Activated T-helper 1 cell treated with Interleukin-2 at 50 U/mL for 16 hours (primary cell): ENCODE data around the gene USP47.

Source experiments
- DNase-seq: peaks from one replicate; pipeline ENCODE4 v3.0.0-alpha.2; 2020; ENCODE audit warnings: low read depth

USP47 gene

GRCh38 chr11:11937433-11937832, 95.7 kb downstream of the USP47 start:
- DNase-seq = no peak

- DNase-seq = no peak
Measured at GRCh38 chr11:11937957-11938356, 96.2 kb downstream of the USP47 start.

- no peak for DNase-seq
Measured at GRCh38 chr11:11940551-11940950, 98.8 kb downstream of the USP47 start.

GRCh38 chr11:11942668-11943067, 100.9 kb downstream of the USP47 start:
- DNase-seq = no peak

GRCh38 chr11:11944444-11944843, 102.7 kb downstream of the USP47 start:
- no peak for DNase-seq

- DNase-seq = no peak
Measured at GRCh38 chr11:11946180-11946579, 104.4 kb downstream of the USP47 start.

GRCh38 chr11:11946878-11947277, 105.1 kb downstream of the USP47 start:
- DNase-seq = no peak

GRCh38 chr11:11947825-11948224, 106.1 kb downstream of the USP47 start:
- DNase-seq = no peak

GRCh38 chr11:11948242-11948947, 106.6 kb downstream of the USP47 start:
- no peak for DNase-seq

GRCh38 chr11:11949482-11949881, 107.7 kb downstream of the USP47 start:
- DNase-seq = no peak

GRCh38 chr11:11952036-11952435, 110.3 kb downstream of the USP47 start:
- no peak for DNase-seq

GRCh38 chr11:11956006-11956405, 114.2 kb downstream of the USP47 start:
- DNase-seq = no peak

- DNase-seq = no peak
Measured at GRCh38 chr11:11958403-11959231, 116.8 kb downstream of the USP47 start.

GRCh38 chr11:11959601-11960000, 117.8 kb downstream of the USP47 start:
- DNase-seq = no peak

- DNase-seq = no peak
Measured at GRCh38 chr11:11960687-11961086, 118.9 kb downstream of the USP47 start.

- DNase-seq = no peak
Measured at GRCh38 chr11:11961399-11962028, 119.7 kb downstream of the USP47 start.

- no peak for DNase-seq
Measured at GRCh38 chr11:11963067-11963466, 121.3 kb downstream of the USP47 start.

- DNase-seq = no peak
Measured at GRCh38 chr11:11963842-11964773, 122.3 kb downstream of the USP47 start.

- DNase-seq = no peak
Measured at GRCh38 chr11:11964774-11965150, 123.0 kb downstream of the USP47 start.

- DNase-seq = no peak
Measured at GRCh38 chr11:11965192-11965591, 123.4 kb downstream of the USP47 start.

GRCh38 chr11:11965656-11966353, 124.0 kb downstream of the USP47 start:
- DNase-seq = no peak
